ENCODE measurements around the gene DCXR.

Gene DCXR

DNA sequence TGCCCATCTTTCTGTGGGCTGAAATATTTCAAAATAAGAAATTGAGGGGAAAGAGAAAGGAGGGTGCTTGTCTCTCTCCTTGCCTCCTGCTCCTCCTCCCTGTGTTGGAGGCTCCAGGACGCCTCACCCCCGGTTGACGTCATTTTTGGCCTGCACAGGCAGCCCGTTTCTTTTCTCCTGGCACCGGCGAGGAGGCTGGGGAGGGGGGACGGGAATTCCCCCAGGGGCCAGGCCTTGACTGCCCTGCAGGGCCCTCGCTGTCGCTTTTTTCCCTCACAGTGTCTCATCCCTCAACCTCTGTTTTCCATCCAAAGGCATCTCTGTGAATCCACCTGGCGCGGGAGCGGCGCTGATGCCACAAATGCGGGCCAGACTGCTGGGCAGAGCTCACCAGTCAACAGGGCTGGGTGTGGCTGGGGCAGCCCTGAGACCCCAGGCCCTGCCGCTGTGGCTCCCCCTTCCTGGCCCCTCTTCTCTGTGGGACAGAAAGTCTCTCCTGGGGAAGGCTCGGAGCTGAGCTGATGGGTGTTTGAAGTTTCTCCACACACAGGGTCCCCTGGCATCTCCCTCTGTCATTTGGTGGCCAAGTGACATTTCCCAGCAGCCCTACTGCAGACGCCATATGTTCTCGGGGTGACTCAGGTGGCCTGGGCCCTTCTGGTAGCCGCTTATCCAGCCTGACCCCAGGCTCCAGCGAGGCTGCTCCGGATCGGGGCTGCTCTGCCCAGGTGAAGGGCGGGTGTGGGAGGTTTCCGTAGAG lies 30.8 kb downstream of the DCXR start:
- Histone ChIP-seq H3K4me3 (ENCODE audit: extremely low read depth, insufficient read depth, low read length, poor library complexity, severe bottlenecking) (no peak overlapping the region), H3K36me3 (ENCODE audit: control insufficient read depth, insufficient read depth, low read length) (no peaks in the 10 kb centered on the region), H3K9me3 (ENCODE audit: control insufficient read depth, low read length) (no peaks in the 10 kb centered on the region), H3K27ac (ENCODE audit: low read depth, low read length, severe bottlenecking) (no peak overlapping the region), H3K4me1 (ENCODE audit: control insufficient read depth, insufficient read depth, low read length, poor library complexity, severe bottlenecking) (peaks cover 47% of the 10 kb centered on the region)
- WGBS, 2 experiments (ENCODE audit: insufficient coverage in 2 of 2), result 93 to 96% methylated on average over 16 to 18 of the region's 24 CpGs

GRCh38 chr17:82005701-82006348 lies 31.7 kb downstream of the DCXR start:
- Histone ChIP-seq H3K9me3 (ENCODE audit: control insufficient read depth, low read length) (no peaks in the 10 kb centered on the region), H3K27ac (ENCODE audit: low read depth, low read length, severe bottlenecking) (no peak overlapping the region), H3K4me3 (ENCODE audit: extremely low read depth, insufficient read depth, low read length, poor library complexity, severe bottlenecking) (no peak overlapping the region), H3K4me1 (ENCODE audit: control insufficient read depth, insufficient read depth, low read length, poor library complexity, severe bottlenecking) (peaks cover 55% of the 10 kb centered on the region), H3K36me3 (ENCODE audit: control insufficient read depth, insufficient read depth, low read length) (no peaks in the 10 kb centered on the region)
- WGBS, 2 experiments (ENCODE audit: insufficient coverage in 2 of 2), result 91 to 93% methylated on average over 19 to 30 of the region's 30 CpGs

GRCh38 chr17:82004517-82005455 lies 32.7 kb downstream of the DCXR start:
- no peaks in the 10 kb centered on the region for H3K36me3 ChIP-seq (ENCODE audit: control insufficient read depth, insufficient read depth, low read length)
- no peak overlapping the region for H3K4me3 ChIP-seq (ENCODE audit: extremely low read depth, insufficient read depth, low read length, poor library complexity, severe bottlenecking)
- H3K4me1 ChIP-seq (ENCODE audit: control insufficient read depth, insufficient read depth, low read length, poor library complexity, severe bottlenecking), result peaks cover 63% of the 10 kb centered on the region
- WGBS, 2 experiments (ENCODE audit: insufficient coverage in 2 of 2), result 94 to 97% methylated on average over 39 of the region's 41 CpGs
- no peaks in the 10 kb centered on the region for H3K9me3 ChIP-seq (ENCODE audit: control insufficient read depth, low read length)
- peak overlapping the region; percentile 90 for H3K27ac ChIP-seq (ENCODE audit: low read depth, low read length, severe bottlenecking)

DNA sequence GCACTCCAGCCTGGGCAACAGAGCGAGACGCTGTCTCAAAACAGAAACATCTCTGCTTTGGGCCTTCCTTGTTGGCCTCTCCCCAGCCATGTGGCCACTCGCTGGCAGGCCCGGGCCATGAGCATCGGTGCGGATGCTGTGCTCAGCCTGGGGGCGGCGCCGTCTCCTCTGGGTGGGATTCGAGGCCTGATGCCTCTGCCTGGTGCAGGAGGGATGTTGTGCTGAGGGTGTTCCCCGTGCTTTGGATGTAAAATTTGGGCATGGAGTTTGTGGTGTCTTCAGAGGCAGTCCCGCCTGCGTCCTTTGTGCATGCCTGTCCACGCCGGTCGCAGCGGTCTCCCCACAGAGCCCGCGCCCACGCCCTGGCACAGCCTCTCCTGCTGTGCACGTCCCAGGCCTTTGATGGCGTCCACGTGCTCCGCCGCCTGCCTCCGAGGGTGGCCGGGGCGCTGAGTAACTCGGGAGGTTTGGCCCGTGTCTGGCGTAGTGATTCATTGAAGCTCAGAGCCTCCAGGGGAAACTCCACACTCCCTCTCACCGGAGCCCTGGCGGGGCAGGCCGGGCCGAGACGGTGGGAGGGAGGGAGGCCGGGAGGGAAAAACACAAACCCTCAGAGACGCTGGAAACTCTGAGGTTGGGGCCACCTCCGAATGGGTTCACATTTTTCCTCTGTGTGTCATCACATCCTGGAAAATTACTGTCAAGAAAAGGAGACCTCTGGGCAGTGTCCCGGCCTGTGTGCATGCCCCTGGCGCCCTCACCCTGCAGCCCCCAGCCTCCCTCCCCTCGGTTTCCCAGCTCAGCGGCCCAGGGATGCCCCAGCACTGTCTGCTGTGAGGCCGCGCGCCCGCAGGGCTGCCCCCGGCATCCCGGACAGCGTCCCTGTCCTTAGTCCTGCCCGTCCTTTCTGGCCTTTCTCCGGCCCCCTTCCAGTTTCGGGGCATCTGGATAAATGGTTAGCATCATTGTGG lies 33.8 kb downstream of the DCXR start:
- H3K27ac ChIP-seq (ENCODE audit: low read depth, low read length, severe bottlenecking), result peak overlapping the region; percentile 90

GRCh38 chr17:82001571-82002056 lies 35.9 kb downstream of the DCXR start:
- peaks cover 57% of the 10 kb centered on the region for H3K4me1 ChIP-seq (ENCODE audit: control insufficient read depth, insufficient read depth, low read length, poor library complexity, severe bottlenecking)
- no peak overlapping the region for H3K4me3 ChIP-seq (ENCODE audit: extremely low read depth, insufficient read depth, low read length, poor library complexity, severe bottlenecking)
- H3K9me3 ChIP-seq (ENCODE audit: control insufficient read depth, low read length), result no peaks in the 10 kb centered on the region
- WGBS, 2 experiments (ENCODE audit: insufficient coverage in 2 of 2), result 89 to 93% methylated on average over 11 to 16 of the region's 17 CpGs
- H3K27ac ChIP-seq (ENCODE audit: low read depth, low read length, severe bottlenecking), result no peak overlapping the region
- H3K36me3 ChIP-seq (ENCODE audit: control insufficient read depth, insufficient read depth, low read length), result peaks cover 8% of the 10 kb centered on the region

More for the DNA sequence above, 33.8 kb downstream of the DCXR start:
- Histone ChIP-seq H3K4me1 (ENCODE audit: control insufficient read depth, insufficient read depth, low read length, poor library complexity, severe bottlenecking) (peaks cover 63% of the 10 kb centered on the region), H3K4me3 (ENCODE audit: extremely low read depth, insufficient read depth, low read length, poor library complexity, severe bottlenecking) (no peak overlapping the region), H3K36me3 (ENCODE audit: control insufficient read depth, insufficient read depth, low read length) (no peaks in the 10 kb centered on the region), H3K9me3 (ENCODE audit: control insufficient read depth, low read length) (no peaks in the 10 kb centered on the region)
- 64 to 67% methylated on average over 34 to 47 of the region's 53 CpGs for WGBS, 2 experiments (ENCODE audit: insufficient coverage in 2 of 2)

GRCh38 chr17:82000803-82001570 lies 36.5 kb downstream of the DCXR start:
- no peak overlapping the region for H3K27ac ChIP-seq (ENCODE audit: low read depth, low read length, severe bottlenecking)
- WGBS, 2 experiments (ENCODE audit: insufficient coverage in 2 of 2), result 93% methylated on average over 17 to 31 of the region's 32 CpGs
- H3K9me3 ChIP-seq (ENCODE audit: control insufficient read depth, low read length), result no peaks in the 10 kb centered on the region
- H3K4me1 ChIP-seq (ENCODE audit: control insufficient read depth, insufficient read depth, low read length, poor library complexity, severe bottlenecking), result peaks cover 51% of the 10 kb centered on the region
- H3K4me3 ChIP-seq (ENCODE audit: extremely low read depth, insufficient read depth, low read length, poor library complexity, severe bottlenecking), result no peak overlapping the region
- H3K36me3 ChIP-seq (ENCODE audit: control insufficient read depth, insufficient read depth, low read length), result peaks cover 13% of the 10 kb centered on the region

DNA sequence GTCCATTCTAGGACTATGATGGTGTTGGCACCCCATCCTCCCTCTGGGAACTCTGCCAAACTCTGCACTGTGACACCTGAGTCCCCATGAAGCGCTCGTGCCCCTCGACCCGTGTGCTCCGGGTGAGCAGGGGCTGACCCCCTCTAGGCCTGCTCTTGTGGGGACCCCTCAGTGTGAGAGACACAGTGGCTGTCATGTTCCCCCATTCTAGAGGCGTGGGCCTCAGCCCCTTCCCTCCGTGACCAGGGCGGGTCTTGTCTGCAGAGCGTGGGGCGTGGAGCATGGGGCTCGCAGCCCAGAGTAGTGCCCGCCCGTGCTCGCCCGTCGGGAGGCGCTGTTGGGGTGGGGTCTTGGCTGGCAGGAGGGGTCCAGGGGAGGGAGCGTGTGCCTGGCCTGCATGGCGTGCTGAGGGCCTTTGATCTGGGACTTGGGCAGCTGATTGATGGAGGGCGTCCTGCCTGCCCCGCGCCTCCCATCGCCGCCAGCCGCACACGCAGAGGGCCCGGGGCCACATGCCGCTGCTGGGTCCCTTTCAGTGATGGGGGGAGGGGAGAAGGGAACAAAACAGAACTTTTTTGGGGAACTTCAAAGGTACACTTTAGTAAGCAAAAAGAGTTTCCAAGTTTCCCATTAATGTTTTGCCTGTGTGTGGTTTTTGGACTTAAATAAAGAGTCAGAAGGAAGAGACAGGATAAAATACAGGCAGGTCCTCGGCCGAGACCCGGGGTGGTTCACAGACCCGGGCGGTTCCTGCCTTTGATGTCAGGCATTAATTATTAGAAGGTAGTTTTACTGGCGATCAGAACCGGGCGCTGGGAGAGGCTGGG lies 37.3 kb downstream of the DCXR start:
- H3K9me3 ChIP-seq (ENCODE audit: control insufficient read depth, low read length), result no peaks in the 10 kb centered on the region
- H3K4me1 ChIP-seq (ENCODE audit: control insufficient read depth, insufficient read depth, low read length, poor library complexity, severe bottlenecking), result peaks cover 44% of the 10 kb centered on the region
- 89 to 93% methylated on average over 28 to 34 of the region's 36 CpGs for WGBS, 2 experiments (ENCODE audit: insufficient coverage in 2 of 2)
- H3K36me3 ChIP-seq (ENCODE audit: control insufficient read depth, insufficient read depth, low read length), result peaks cover 13% of the 10 kb centered on the region
- H3K27ac ChIP-seq (ENCODE audit: low read depth, low read length, severe bottlenecking), result no peak overlapping the region
- H3K4me3 ChIP-seq (ENCODE audit: extremely low read depth, insufficient read depth, low read length, poor library complexity, severe bottlenecking), result no peak overlapping the region

DNA sequence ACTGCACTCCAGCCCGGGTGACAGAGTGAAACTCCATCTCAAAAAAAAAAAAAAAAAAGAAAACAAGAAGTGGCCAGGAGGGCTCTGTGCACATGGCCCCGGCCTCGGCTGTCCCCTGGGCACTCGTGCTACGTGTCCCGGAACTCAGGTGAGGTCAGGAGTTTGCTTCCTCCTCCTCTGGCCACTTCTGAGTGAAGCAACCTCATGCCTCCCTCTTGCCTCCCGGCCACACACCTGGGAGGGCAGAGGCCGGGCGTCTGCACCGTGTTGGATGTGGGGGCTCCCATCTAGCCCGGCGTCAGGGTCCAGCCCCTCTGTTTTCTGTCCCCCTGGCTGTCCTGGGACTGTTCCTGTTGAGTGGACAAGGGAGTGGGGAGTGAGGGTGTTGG lies 37.9 kb downstream of the DCXR start:
- WGBS, 2 experiments (ENCODE audit: insufficient coverage in 2 of 2), result 95 to 96% methylated on average over 11 of the region's 12 CpGs
- Histone ChIP-seq H3K9me3 (ENCODE audit: control insufficient read depth, low read length) (no peaks in the 10 kb centered on the region), H3K27ac (ENCODE audit: low read depth, low read length, severe bottlenecking) (no peak overlapping the region), H3K4me3 (ENCODE audit: extremely low read depth, insufficient read depth, low read length, poor library complexity, severe bottlenecking) (no peak overlapping the region), H3K36me3 (ENCODE audit: control insufficient read depth, insufficient read depth, low read length) (peaks cover 18% of the 10 kb centered on the region), H3K4me1 (ENCODE audit: control insufficient read depth, insufficient read depth, low read length, poor library complexity, severe bottlenecking) (peaks cover 39% of the 10 kb centered on the region)
